Measurements from ENCODE around the gene KIAA0040. TPM values are rescaled to one million over a fixed set of nuclear protein-coding genes. Genes with fewer than 3 reads are reported as not detected.

Gene KIAA0040
- total and polyA plus RNA-seq, 2 donors (not counting 3 experiments of a cell fraction or from before 2014, with no cell fraction given): 8.3 to 10.9 TPM

GRCh38 chr1:175137369-175137768 lies 55.2 kb downstream of the KIAA0040 start:
- Histone ChIP-seq H3K9me3 (replicated peaks; ENCODE audit: control insufficient read depth, insufficient read depth, low read length) (no peaks in the 10 kb centered on the region), H2AFZ (ENCODE audit: low read depth, low read length) (no peak overlapping the region), H3K79me2 (ENCODE audit: control insufficient read depth, insufficient read depth, low read length) (no peaks in the 10 kb centered on the region), H3K4me3 (replicated peaks in 1 of 3; ENCODE audit: insufficient read depth in 1 of 3, low read depth in 1 of 3, low read length in 3 of 3) (no peak overlapping the region), H3K9ac (replicated peaks; ENCODE audit: extremely low read depth, insufficient read depth, low read length) (no peak overlapping the region), H3K27me3 (ENCODE audit: control insufficient read depth in 2 of 2, insufficient read depth in 2 of 2, low read length in 2 of 2) (peaks cover 2 to 5% of the 10 kb centered on the region in 2 experiments), H3K4me1 (ENCODE audit: control insufficient read depth, extremely low read depth, insufficient read depth, low read length) (no peaks in the 10 kb centered on the region), H3K36me3 (ENCODE audit: control insufficient read depth in 2 of 2, extremely low read depth in 1 of 2, insufficient read depth in 2 of 2, low read length in 2 of 2) (no peaks in the 10 kb centered on the region), H3K4me2 (ENCODE audit: insufficient read depth, low read length) (no peak overlapping the region), H3K9me1 (replicated peaks; ENCODE audit: control insufficient read depth, extremely low read depth, insufficient read depth, low read length) (no peaks in the 10 kb centered on the region), H3K27ac (ENCODE audit: insufficient read depth, low read depth, low read length) (no peak overlapping the region), H4K20me1 (replicated peaks; ENCODE audit: control insufficient read depth, extremely low read depth, insufficient read depth, low read length) (no peaks in the 10 kb centered on the region)
- no TSS peak for BruUV-seq (replicated peaks)
- DNase-seq (ENCODE audit: low read depth, low spot score) (no peak), FAIRE-seq (no peak)
- ChIA-PET POLR2A (no interaction called here), CTCF (interaction anchor here (1.4 to 2.2 kb wide), 3 partner anchors 9 to 15 kb away, joined by 7 to 16 read pairs (median 11); no protein-coding TSS in a partner anchor)
- dilution Hi-C loops (cut with MboI; ENCODE audit: extremely low pct_ligation_motif_present, low sequenced_read_pairs) (no loop called here), intact Hi-C loops (cut with micrococcal nuclease) (no loop called here)
- no peak for TF ChIP-seq MAX (IDR thresholded peaks at IDR 0.05; ENCODE audit: insufficient read depth, insufficient read length)
- no peak for TF ChIP-seq EZH2 (IDR thresholded peaks at IDR 0.05; ENCODE audit: borderline replicate concordance, low read depth, low read length, severe bottlenecking)
- no peak for TF ChIP-seq GATA2 (IDR thresholded peaks at IDR 0.05; ENCODE audit: insufficient read depth, insufficient read length, low read depth, low read length)
- no peak for TF ChIP-seq FOS (IDR thresholded peaks at IDR 0.05; ENCODE audit: borderline replicate concordance, insufficient read depth, low read length)
- TF ChIP-seq JUN (IDR thresholded peaks at IDR 0.05; ENCODE audit: borderline replicate concordance, insufficient read depth, insufficient read length, low read depth): no peak
- no peak for TF ChIP-seq POLR2AphosphoS5 (IDR thresholded peaks at IDR 0.05; ENCODE audit: insufficient read depth, low read depth, low read length)
- TF ChIP-seq POLR2A (IDR thresholded peaks at IDR 0.05; ENCODE audit: low read depth, low read length): no peak
- no peak for TF ChIP-seq CTCF (IDR thresholded peaks at IDR 0.05; ENCODE audit: extremely low read depth in 1 of 2, insufficient read depth in 1 of 2, low read depth in 1 of 2, low read length in 2 of 2)
- no peak for TF ChIP-seq MYC (IDR thresholded peaks at IDR 0.05; ENCODE audit: low read depth, low read length)

Data from endothelial cell of umbilical vein (primary cell).